Sigmoid colon (tissue), 7 donors: Measurements from ENCODE around the gene TSPAN12. TPM values are rescaled to one million over a fixed set of nuclear protein-coding genes. Genes with fewer than 3 reads are reported as not detected.

Experiments used
- DNase-seq: peaks from one replicate; pipeline ENCODE4 v3.0.0-alpha.2; 2019
- H3K27ac ChIP-seq, 4 donors: fragments of 200-600 bp; sonication (generic); one replicate each; pipeline ENCODE4 v1.5.1; 2016 to 2019; ENCODE audit warnings: mild to moderate bottlenecking in 1 of 4
- H3K27me3 ChIP-seq, 3 donors: fragments of 200-600 bp; sonication (generic); one replicate each; pipeline ENCODE4 v1.5.1; 2019; ENCODE audit warnings: mild to moderate bottlenecking in 1 of 3
- H3K36me3 ChIP-seq, 4 donors: fragments of 200-600 bp; sonication (generic); one replicate each; pipeline ENCODE4 v1.5.1; 2016 to 2019
- H3K4me1 ChIP-seq, 4 donors: fragments of 200-600 bp; sonication (generic); one replicate each; pipeline ENCODE4 v1.5.1; 2017 to 2019
- H3K4me3 ChIP-seq, 4 donors: fragments of 200-600 bp; sonication (generic); one replicate each; pipeline ENCODE4 v1.5.1; 2017 to 2019; ENCODE audit warnings: mild to moderate bottlenecking in 2 of 4, moderate library complexity in 1 of 4
- H3K9me3 ChIP-seq, 4 donors: fragments of 200-600 bp in 3 of 4; sonication (generic) in 3 of 4; one replicate each; pipeline versions ENCODE4 v1.5.1 to v1.6.1; 2013 to 2019
- EP300 ChIP-seq, 4 donors: sonication (generic); formaldehyde crosslinking; IDR thresholded peaks; one replicate each; pipeline ENCODE4 v1.6.1; 2017; ENCODE audit warnings: antibody characterized with exemption in 4 of 4
- POLR2A ChIP-seq, 2 donors: fragments of 450-650 bp; IDR thresholded peaks; one replicate each; pipeline ENCODE4 v1.6.1; 2016; ENCODE audit warnings: antibody characterized with exemption in 2 of 2, mild to moderate bottlenecking in 2 of 2, moderate library complexity in 2 of 2
- POLR2AphosphoS5 ChIP-seq, 4 donors: sonication (generic); formaldehyde crosslinking; IDR thresholded peaks; one replicate each; pipeline ENCODE4 v1.6.1; 2017; ENCODE audit warnings: antibody characterized with exemption in 4 of 4
- WGBS, 2 donors: extraction: QIAGEN DNeasy Blood & Tissue Kit; methylation state at CpG; one replicate each; pipeline ENCODE4 v1.1.7; 2013; 5-methylcytosine and 5-hydroxymethylcytosine counted together
- intact Hi-C: fragments of 100-400 bp; cut with DNase I; formaldehyde crosslinking; loops from one replicate; pipeline ENCODE4 v1.15.1; 2023
- polyA plus RNA-seq, 3 donors: library from polyadenylated mRNA; stranded (reverse); fragments of 200-250 nt; gene quantifications; one replicate each; pipeline ENCODE4 v1.2.3, GENCODE V29; 2013
- total RNA-seq, 4 donors: library from RNA; depleted of rRNA; stranded (reverse); fragments of >200 nt; gene quantifications; one replicate each; pipeline ENCODE4 v1.1.0, GENCODE V29; 2016
- TF ChIP-seq, protein P1 (sequence below), 4 experiments: fragments of 450-650 bp in 3 of 4; fragments of 200-600 bp in 1 of 4; IDR thresholded peaks; one replicate each; pipeline ENCODE4 v1.5.1; 2016 to 2019; ENCODE audit warnings: antibody characterized with exemption in 4 of 4, mild to moderate bottlenecking in 3 of 4, moderate library complexity in 2 of 4
- donor health status: healthy with polysubstance abuse.
- donor health status: Bipolar disorder and iron deficiency.
- donor health status: healthy.

TSPAN12 gene
- total and polyA plus RNA-seq, 7 donors = 13.9 to 47.7 (median 19.9) TPM

DNA sequence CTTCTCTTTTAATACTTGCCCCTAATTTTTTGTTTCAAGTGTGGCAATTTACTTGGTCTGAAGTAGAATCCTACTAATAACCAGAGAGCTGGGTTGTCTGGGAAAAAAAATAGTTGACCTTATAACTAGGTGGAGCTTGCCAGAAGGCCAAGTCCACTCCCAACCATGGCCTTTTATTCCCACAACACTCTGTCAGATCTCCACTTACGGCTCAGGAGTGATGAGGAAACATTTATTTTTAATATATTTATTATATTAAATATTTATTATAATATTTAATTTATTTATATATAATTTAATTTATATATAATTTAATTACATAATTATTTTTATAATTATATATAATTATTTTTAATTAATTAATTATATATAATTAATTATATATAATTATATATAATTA lies 58.8 kb downstream of the TSPAN12 start:
- no peak overlapping the region for H3K27ac ChIP-seq
- intact Hi-C loops = no loop called here
- H3K4me3 ChIP-seq = no peak overlapping the region

DNA sequence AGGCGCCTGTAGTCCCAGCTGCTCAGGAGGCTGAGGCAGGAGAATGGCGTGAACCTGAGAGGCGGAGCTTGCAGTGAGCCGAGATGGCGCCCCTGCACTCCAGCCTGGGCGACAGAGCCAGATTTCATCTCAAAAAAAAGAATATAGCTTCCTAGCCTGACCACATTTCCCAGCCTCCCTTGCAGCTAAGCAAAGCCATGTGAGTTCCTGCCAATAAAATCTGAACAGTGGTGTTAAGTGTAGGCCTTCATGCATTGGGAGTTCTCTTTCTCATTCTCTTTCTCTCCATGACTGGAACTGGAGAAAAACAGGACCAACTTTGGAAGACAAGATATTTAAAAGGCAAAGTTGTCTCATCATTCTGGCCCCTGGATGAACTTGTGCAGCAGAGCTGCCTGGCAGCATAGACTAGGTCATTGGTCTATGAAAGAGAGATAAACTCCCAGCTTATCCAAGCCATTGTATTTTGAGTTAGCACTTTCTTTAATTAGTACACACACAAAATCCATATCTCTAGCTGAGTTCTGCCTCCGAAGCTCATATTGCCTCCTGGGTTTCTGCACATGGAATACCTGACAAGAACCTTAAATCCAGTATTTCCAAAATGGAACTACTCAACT lies 60.8 kb downstream of the TSPAN12 start:
- no peak overlapping the region for H3K4me3 ChIP-seq
- intact Hi-C loops = no loop called here
- H3K27me3 ChIP-seq = no peaks in the 10 kb centered on the region
- H3K4me1 ChIP-seq = no peaks in the 10 kb centered on the region
- H3K36me3 ChIP-seq = no peaks in the 10 kb centered on the region
- H3K27ac ChIP-seq = no peak overlapping the region
- no peaks in the 10 kb centered on the region for H3K9me3 ChIP-seq
- DNase-seq = no peak
- 96 to 97% methylated on average over 7 of the region's 7 CpGs for WGBS, 2 donors
- no peak for TF ChIP-seq EP300 (IDR thresholded peaks at IDR 0.05)
- no peak for TF ChIP-seq POLR2A (IDR thresholded peaks at IDR 0.05)
- no peak for TF ChIP-seq POLR2AphosphoS5 (IDR thresholded peaks at IDR 0.05)
- TF ChIP-seq, protein P1, sequence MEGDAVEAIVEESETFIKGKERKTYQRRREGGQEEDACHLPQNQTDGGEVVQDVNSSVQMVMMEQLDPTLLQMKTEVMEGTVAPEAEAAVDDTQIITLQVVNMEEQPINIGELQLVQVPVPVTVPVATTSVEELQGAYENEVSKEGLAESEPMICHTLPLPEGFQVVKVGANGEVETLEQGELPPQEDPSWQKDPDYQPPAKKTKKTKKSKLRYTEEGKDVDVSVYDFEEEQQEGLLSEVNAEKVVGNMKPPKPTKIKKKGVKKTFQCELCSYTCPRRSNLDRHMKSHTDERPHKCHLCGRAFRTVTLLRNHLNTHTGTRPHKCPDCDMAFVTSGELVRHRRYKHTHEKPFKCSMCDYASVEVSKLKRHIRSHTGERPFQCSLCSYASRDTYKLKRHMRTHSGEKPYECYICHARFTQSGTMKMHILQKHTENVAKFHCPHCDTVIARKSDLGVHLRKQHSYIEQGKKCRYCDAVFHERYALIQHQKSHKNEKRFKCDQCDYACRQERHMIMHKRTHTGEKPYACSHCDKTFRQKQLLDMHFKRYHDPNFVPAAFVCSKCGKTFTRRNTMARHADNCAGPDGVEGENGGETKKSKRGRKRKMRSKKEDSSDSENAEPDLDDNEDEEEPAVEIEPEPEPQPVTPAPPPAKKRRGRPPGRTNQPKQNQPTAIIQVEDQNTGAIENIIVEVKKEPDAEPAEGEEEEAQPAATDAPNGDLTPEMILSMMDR (IDR thresholded peaks at IDR 0.05) = no peak

More for the DNA sequence above, 58.8 kb downstream of the TSPAN12 start:
- 95 to 96% methylated on average over 1 of the region's 1 CpG for WGBS, 2 donors
- no peaks in the 10 kb centered on the region for H3K9me3 ChIP-seq
- no peaks in the 10 kb centered on the region for H3K4me1 ChIP-seq
- TF ChIP-seq, protein P1 (IDR thresholded peaks at IDR 0.05) = no peak
- TF ChIP-seq POLR2AphosphoS5 (IDR thresholded peaks at IDR 0.05) = no peak
- H3K36me3 ChIP-seq = no peaks in the 10 kb centered on the region
- DNase-seq = no peak
- no peaks in the 10 kb centered on the region for H3K27me3 ChIP-seq

DNA sequence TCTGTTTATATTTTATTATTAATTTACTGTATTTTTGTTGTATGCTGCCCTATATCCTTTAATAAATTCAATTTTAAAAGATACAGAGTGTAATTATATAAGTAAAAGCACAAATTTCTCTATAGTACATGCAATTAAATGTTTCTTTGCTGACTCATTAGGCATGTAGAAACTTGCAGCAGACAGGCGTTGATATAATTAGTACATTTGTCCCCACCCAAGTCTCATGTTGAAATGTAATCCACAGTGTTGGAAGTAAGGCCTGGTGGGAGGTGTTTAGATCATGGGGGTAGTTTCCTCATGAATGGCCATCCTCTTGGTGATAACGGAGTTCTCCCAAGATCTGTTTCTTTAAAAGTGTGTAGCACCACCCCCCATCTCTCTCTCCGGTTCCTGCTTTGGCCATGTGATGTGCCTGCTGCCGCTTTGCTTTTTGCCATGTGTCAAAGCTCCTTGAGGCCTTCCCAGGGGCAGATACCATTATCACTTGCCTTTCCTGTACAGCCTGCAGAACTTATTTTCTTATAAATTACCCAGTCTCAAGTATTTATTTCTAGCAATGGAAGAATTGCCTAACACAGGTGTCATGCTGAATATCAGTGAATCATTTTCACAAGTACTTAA lies 63.7 kb downstream of the TSPAN12 start:
- DNase-seq = no peak
- no peaks in the 10 kb centered on the region for H3K27me3 ChIP-seq
- no peak for TF ChIP-seq POLR2AphosphoS5 (IDR thresholded peaks at IDR 0.05)
- TF ChIP-seq EP300 (IDR thresholded peaks at IDR 0.05) = no peak
- TF ChIP-seq POLR2A (IDR thresholded peaks at IDR 0.05) = no peak
- TF ChIP-seq, protein P1 (IDR thresholded peaks at IDR 0.05) = no peak
- H3K36me3 ChIP-seq = no peaks in the 10 kb centered on the region
- H3K9me3 ChIP-seq = no peaks in the 10 kb centered on the region
- WGBS, 2 donors = 88% methylated on average over 4 of the region's 4 CpGs
- intact Hi-C loops = no loop called here
- no peaks in the 10 kb centered on the region for H3K4me1 ChIP-seq
- H3K27ac ChIP-seq = no peak overlapping the region
- H3K4me3 ChIP-seq = no peak overlapping the region

GRCh38 chr7:120793213-120793936 lies 64.6 kb downstream of the TSPAN12 start:
- Histone ChIP-seq H3K9me3 (no peaks in the 10 kb centered on the region), H3K27ac (no peak overlapping the region), H3K4me1 (no peaks in the 10 kb centered on the region), H3K36me3 (peaks cover 0 to under 1% (median 0%) of the 10 kb centered on the region in 4 donors), H3K27me3 (no peaks in the 10 kb centered on the region), H3K4me3 (no peak overlapping the region)
- TF ChIP-seq POLR2A (IDR thresholded peaks at IDR 0.05) (no peak), EP300 (IDR thresholded peaks at IDR 0.05) (no peak), POLR2AphosphoS5 (IDR thresholded peaks at IDR 0.05) (no peak)
- TF ChIP-seq, protein P1 (IDR thresholded peaks at IDR 0.05) = no peak
- intact Hi-C loops = no loop called here
- DNase-seq = no peak
- WGBS, 2 donors = 97% methylated on average over 3 of the region's 3 CpGs
